GM23338 (cell line): ENCODE measurements around the gene TBX10. TPM values are rescaled to one million over a fixed set of nuclear protein-coding genes. Genes with fewer than 3 reads are reported as not detected.
"Not testable (repeated sequence)": the region's sequence is repeated elsewhere in the genome, so short reads cannot be mapped to it uniquely, and the experiment has no call there.

Source experiments
- ATAC-seq: fragments of 200-7000 bp; cut with Tn5 transposase; 3 replicates; pipeline ENCODE4 v1.9.1; 2020
- DNase-seq: peaks from one replicate; pipeline ENCODE4 v3.0.0-alpha.2; 2015; ENCODE audit warnings: low spot score
- H2AFZ ChIP-seq: fragments of 200-600 bp; sonication (generic); 2 replicates; pipeline ENCODE4 v1.8.0; 2016; ENCODE audit warnings: antibody characterized with exemption, mild to moderate bottlenecking, moderate library complexity
- H3F3A ChIP-seq: fragments of 200-600 bp; sonication (generic); replicated peaks from 2 replicates; pipeline ENCODE4 v1.8.0; 2017; ENCODE audit warnings: antibody characterized with exemption, mixed run types, low read depth
- H3K27ac ChIP-seq: fragments of 200-600 bp; sonication (generic); 2 replicates; pipeline ENCODE4 v1.6.1; 2016; ENCODE audit warnings: low read depth
- H3K27me3 ChIP-seq: fragments of 200-600 bp; sonication (generic); 2 replicates; pipeline ENCODE4 v1.8.0; 2016; ENCODE audit warnings: mild to moderate bottlenecking, mixed run types, moderate library complexity; ENCODE audit not compliant: insufficient read depth
- H3K36me3 ChIP-seq: fragments of 200-600 bp; sonication (generic); 2 replicates; pipeline ENCODE4 v1.8.0; 2016; ENCODE audit warnings: mild to moderate bottlenecking; ENCODE audit not compliant: insufficient read depth
- H3K4me1 ChIP-seq: fragments of 200-600 bp; sonication (generic); 2 replicates; pipeline ENCODE4 v1.8.0; 2016; ENCODE audit warnings: mild to moderate bottlenecking, moderate library complexity; ENCODE audit not compliant: insufficient read depth
- H3K4me2 ChIP-seq: fragments of 200-600 bp; sonication (generic); 2 replicates; pipeline ENCODE4 v1.7.1; 2017; ENCODE audit warnings: mixed run types
- H3K4me3 ChIP-seq: fragments of 200-600 bp; sonication (generic); 2 replicates; pipeline ENCODE4 v1.6.1; 2016; ENCODE audit warnings: mixed run types
- H3K79me2 ChIP-seq: fragments of 200-600 bp; sonication (generic); replicated peaks from 2 replicates; pipeline ENCODE4 v1.8.0; 2017; ENCODE audit warnings: mild to moderate bottlenecking; ENCODE audit not compliant: insufficient read depth
- H3K9me2 ChIP-seq: fragments of 200-600 bp; sonication (generic); 2 replicates; pipeline ENCODE4 v1.8.0; 2017; ENCODE audit not compliant: insufficient read depth
- H4K20me1 ChIP-seq: fragments of 200-600 bp; sonication (generic); replicated peaks from 2 replicates; pipeline ENCODE4 v1.8.0; 2017; ENCODE audit warnings: mild to moderate bottlenecking; ENCODE audit not compliant: insufficient read depth
- H3K27ac Mint-ChIP-seq: 2 replicates; pipeline ENCODE4 v1.8.0; 2020; ENCODE audit warnings: inconsistent platforms, mild to moderate bottlenecking, moderate library complexity, mixed read lengths
- H3K27me3 Mint-ChIP-seq: 3 replicates; pipeline ENCODE4 v1.8.0; 2022; ENCODE audit warnings: low read depth, mild to moderate bottlenecking, moderate library complexity, mixed read lengths, inconsistent platforms; ENCODE audit not compliant: insufficient read depth, poor library complexity
- H3K36me3 Mint-ChIP-seq: 3 replicates; pipeline ENCODE4 v1.8.0; 2021; ENCODE audit warnings: low read depth, mild to moderate bottlenecking, inconsistent platforms, moderate library complexity, mixed read lengths
- H3K4me1 Mint-ChIP-seq: 3 replicates; pipeline ENCODE4 v1.8.0; 2020; ENCODE audit warnings: mild to moderate bottlenecking, inconsistent platforms, mixed read lengths
- H3K4me3 Mint-ChIP-seq: 3 replicates; pipeline ENCODE4 v1.8.0; 2021; ENCODE audit warnings: moderate library complexity, mild to moderate bottlenecking, inconsistent platforms, mixed read lengths
- H3K9me3 Mint-ChIP-seq: 3 replicates; pipeline ENCODE4 v1.8.0; 2020; ENCODE audit warnings: moderate library complexity, mild to moderate bottlenecking, inconsistent platforms, mixed read lengths
- CREB1 ChIP-seq: fragments of 250-450 bp; sonication (Bioruptor Pico); IDR thresholded peaks from 2 replicates; pipeline ENCODE4 v1.5.0; 2020; ENCODE audit warnings: low read depth, mild to moderate bottlenecking, moderate library complexity
- EZH2 ChIP-seq: fragments of 200-600 bp; sonication (generic); IDR thresholded peaks from one replicate; pipeline ENCODE4 v1.8.0; 2017; ENCODE audit warnings: antibody characterized with exemption, mild to moderate bottlenecking, low read depth; ENCODE audit not compliant: unreplicated experiment
- STAT1 ChIP-seq: IDR thresholded peaks from one replicate; pipeline ENCODE4 v1.6.1; 2016; ENCODE audit warnings: antibody characterized with exemption; ENCODE audit not compliant: unreplicated experiment
- ZNF331 ChIP-seq: fragments of 250-450 bp; sonication (Bioruptor Pico); IDR thresholded peaks from 2 replicates; pipeline ENCODE4 v1.5.0; 2020; ENCODE audit warnings: low read depth, mild to moderate bottlenecking, moderate library complexity
- polyA plus RNA-seq: library from polyadenylated mRNA; unstranded; fragments of >200 nt; fragmentation: Nextera tagmentation; extraction: Ambion mirVana; gene quantifications from 2 replicates; pipeline ENCODE4 v1.2.1, GENCODE V29; 2016
- total RNA-seq: library from RNA; depleted of rRNA; stranded (reverse); fragments of >200 nt; shearing (Covaris generic); gene quantifications from 2 replicates; pipeline ENCODE4 v1.2.3, GENCODE V29; 2014

Gene TBX10
- total and polyA plus RNA-seq, 2 experiments from 2014 or later, result 0.10 TPM; not detected in 1

DNA sequence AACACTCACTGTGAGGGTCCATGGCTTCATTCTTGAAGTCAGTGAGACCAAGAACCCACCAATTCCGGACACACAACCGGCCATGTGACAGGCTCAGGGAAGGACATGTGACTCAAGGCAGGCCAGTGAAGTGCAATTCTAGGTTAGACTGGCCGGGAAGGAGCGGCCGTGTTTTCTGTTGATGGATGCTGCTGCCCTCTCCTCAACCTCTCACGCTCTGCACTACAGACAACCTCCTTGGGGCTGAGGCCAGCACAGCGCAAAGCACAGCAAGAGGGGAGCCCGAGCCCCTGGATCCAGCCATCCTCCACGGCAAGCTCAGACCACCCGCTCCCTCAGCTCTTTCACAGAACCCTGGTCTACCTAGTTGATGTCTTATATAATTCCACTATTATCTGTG is 12.6 kb downstream of the TBX10 start (continued):
- no peak for TF ChIP-seq CREB1 (CRISPR knock-in tag)
- TF ChIP-seq ZNF331 (CRISPR knock-in tag), result no peak
- no peak for TF ChIP-seq STAT1
- no peak for TF ChIP-seq EZH2

- H3K27me3 ChIP-seq, DNase-seq, H3K79me2 ChIP-seq, H3K4me2 ChIP-seq, H3K4me3 Mint-ChIP-seq, H3K9me3 Mint-ChIP-seq, H3F3A ChIP-seq, H3K4me3 ChIP-seq, H3K27ac ChIP-seq, H3K36me3 ChIP-seq, H3K9me2 ChIP-seq, ATAC-seq, H4K20me1 ChIP-seq, H3K27ac Mint-ChIP-seq, H2AFZ ChIP-seq: not testable (repeated sequence)
- Mint-ChIP-seq H3K27me3 (peaks cover 29% of the 10 kb centered on the region), H3K4me1 (peaks cover 23% of the 10 kb centered on the region), H3K36me3 (peaks cover 25% of the 10 kb centered on the region)
- peaks cover 17% of the 10 kb centered on the region; the same call in 1 of the 2 replicates for H3K4me1 ChIP-seq
Measured at GRCh38 chr11:67626131-67626833, 13.3 kb downstream of the TBX10 start.

DNA sequence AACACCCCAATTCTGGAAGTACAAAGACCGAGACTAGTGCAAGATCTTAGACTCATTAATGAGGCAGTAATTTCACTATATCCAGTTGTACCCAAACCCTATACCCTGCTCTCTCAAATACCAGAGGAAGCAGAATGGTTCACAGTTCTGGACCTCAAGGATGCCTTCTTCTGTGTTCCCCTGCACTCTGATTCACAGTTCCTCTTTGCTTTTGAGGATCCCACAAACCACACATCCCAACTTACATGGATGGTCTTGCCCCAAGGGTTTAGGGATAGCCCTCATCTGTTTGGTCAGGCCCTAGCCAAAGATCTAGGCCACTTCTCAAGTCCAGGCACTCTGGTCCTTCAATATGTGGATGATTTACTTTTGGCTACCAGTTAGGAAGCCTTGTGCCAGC is 15.8 kb downstream of the TBX10 start:
- H3K27ac ChIP-seq, H3K4me3 Mint-ChIP-seq, H3K4me3 ChIP-seq, H3K9me2 ChIP-seq, H3K36me3 ChIP-seq, H3K27ac Mint-ChIP-seq, H3K79me2 ChIP-seq, DNase-seq, H4K20me1 ChIP-seq, H3F3A ChIP-seq, ATAC-seq, H2AFZ ChIP-seq, H3K4me2 ChIP-seq: not testable (repeated sequence)
- Mint-ChIP-seq H3K36me3 (peaks cover 30% of the 10 kb centered on the region), H3K9me3 (peaks cover 13% of the 10 kb centered on the region; the same call in 2 of the 3 replicates), H3K4me1 (peaks cover 29% of the 10 kb centered on the region), H3K27me3 (peaks cover 45% of the 10 kb centered on the region)
- peaks cover 26% of the 10 kb centered on the region for H3K27me3 ChIP-seq
- H3K4me1 ChIP-seq, result peaks cover 19% of the 10 kb centered on the region

DNA sequence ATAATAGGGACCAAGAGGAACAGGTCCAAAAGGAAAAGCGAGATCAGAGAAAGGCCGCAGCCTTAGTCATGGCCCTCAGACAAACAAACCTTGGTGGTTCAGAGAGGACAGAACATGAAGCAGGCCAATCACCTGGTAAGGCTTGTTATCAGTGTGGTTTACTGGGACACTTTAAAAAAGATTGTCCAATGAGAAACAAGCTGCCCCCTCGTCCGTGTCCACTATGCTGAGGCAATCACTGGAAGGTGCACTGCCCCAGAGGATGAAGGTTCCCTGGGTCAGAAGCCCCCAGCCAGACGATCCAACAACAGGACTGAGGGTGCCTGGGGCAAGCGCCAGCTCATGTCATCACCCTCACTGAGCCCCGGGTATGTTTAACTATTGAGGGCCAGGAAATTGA is 16.7 kb downstream of the TBX10 start:
- H3K27ac ChIP-seq, H3K79me2 ChIP-seq, H3K4me3 ChIP-seq, H3K9me2 ChIP-seq, H3K4me3 Mint-ChIP-seq, H3F3A ChIP-seq, H4K20me1 ChIP-seq, ATAC-seq, H3K36me3 ChIP-seq, DNase-seq, H3K27ac Mint-ChIP-seq, H2AFZ ChIP-seq: not testable (repeated sequence)
- Histone ChIP-seq H3K27me3 (peaks cover 34% of the 10 kb centered on the region), H3K4me2 (peak overlapping the region; percentile 95; the same call in 1 of the 2 replicates), H3K4me1 (peaks cover 19% of the 10 kb centered on the region)
- Mint-ChIP-seq H3K4me1 (peaks cover 36% of the 10 kb centered on the region), H3K36me3 (peaks cover 34% of the 10 kb centered on the region), H3K27me3 (peaks cover 53% of the 10 kb centered on the region), H3K9me3 (peaks cover 13% of the 10 kb centered on the region)
